NT2/D1 (cell line): ENCODE results near the gene CSTB.
"Not testable (repeated sequence)": the region's sequence is repeated elsewhere in the genome, so short reads cannot be mapped to it uniquely, and the experiment has no call there.

Experiments
- DNase-seq: peaks from one replicate; pipeline ENCODE4 v3.0.0-alpha.2; 2011; ENCODE audit warnings: low read depth, low spot score
- H3K27me3 ChIP-seq: 2 replicates; pipeline ENCODE4 v1.6.0; 2011; ENCODE audit warnings: mild to moderate bottlenecking; ENCODE audit not compliant: insufficient read length, insufficient read depth
- H3K36me3 ChIP-seq: 2 replicates; pipeline ENCODE4 v1.6.1; 2011; ENCODE audit warnings: mild to moderate bottlenecking, low read length, mixed read lengths; ENCODE audit not compliant: insufficient read depth, insufficient read length
- H3K4me1 ChIP-seq: 2 replicates; pipeline ENCODE4 v1.5.1; 2011; ENCODE audit not compliant: insufficient read depth, insufficient read length
- H3K4me3 ChIP-seq: 2 replicates; pipeline ENCODE4 v1.5.1; 2011; ENCODE audit warnings: low read depth; ENCODE audit not compliant: insufficient read length
- H3K9ac ChIP-seq: 2 replicates; pipeline ENCODE4 v1.6.0; 2011; ENCODE audit warnings: low read depth; ENCODE audit not compliant: insufficient read length
- H3K9me3 ChIP-seq: 2 replicates; pipeline ENCODE4 v1.5.1; 2011; ENCODE audit warnings: mild to moderate bottlenecking, low read length; ENCODE audit not compliant: insufficient read depth
- SUZ12 ChIP-seq: IDR thresholded peaks from 2 replicates; pipeline ENCODE4 v1.6.1; 2011; ENCODE audit not compliant: insufficient read length, insufficient read depth; ENCODE audit errors: extremely low read depth
- YY1 ChIP-seq: IDR thresholded peaks from 2 replicates; pipeline ENCODE4 v1.6.1; 2011; ENCODE audit not compliant: insufficient read length, insufficient read depth
- ZNF274 ChIP-seq: IDR thresholded peaks from 2 replicates; pipeline ENCODE4 v1.6.1; 2011; ENCODE audit warnings: mild to moderate bottlenecking, low read depth, low read length

Gene CSTB

GRCh38 chr21:43775795-43776430 is at the start of gene CSTB:
TSS of gene CSTB (minus strand) at chr21:43776308. CDS start at chr21:43776269, 39 bp downstream.
- Histone ChIP-seq H3K36me3 (peaks cover 28% of the 10 kb centered on the region), H3K9ac (peak within 1 kb of the TSS; percentile 93), H3K4me1 (peaks cover 22% of the 10 kb centered on the region), H3K4me3 (peak within 1 kb of the TSS; percentile 85), H3K27me3 (no peaks in the 10 kb centered on the region), H3K9me3 (no peaks in the 10 kb centered on the region)
- TF ChIP-seq SUZ12, result no peak
- TF ChIP-seq YY1, result no peak
- TF ChIP-seq ZNF274, result no peak
- DNase-seq, result peak; percentile 70

- Histone ChIP-seq H3K4me1 (peaks cover 16% of the 10 kb centered on the region), H3K4me3 (no peak overlapping the region), H3K27me3 (no peaks in the 10 kb centered on the region), H3K9me3 (0 out of 2 replicates have a peak, but pooled peaks cover 5% of the 10 kb centered on the region), H3K36me3 (no peaks in the 10 kb centered on the region), H3K9ac (no peak overlapping the region)
- no peak for TF ChIP-seq ZNF274
- TF ChIP-seq SUZ12, result no peak
- no peak for TF ChIP-seq YY1
- no peak for DNase-seq
Measured at GRCh38 chr21:43825242-43825935, 49.3 kb upstream of the CSTB start.

- no peak for DNase-seq
- Histone ChIP-seq H3K4me1 (peaks cover 21% of the 10 kb centered on the region), H3K4me3 (no peak overlapping the region), H3K36me3 (no peaks in the 10 kb centered on the region), H3K27me3 (no peaks in the 10 kb centered on the region), H3K9ac (peak overlapping the region; percentile 0), H3K9me3 (0 out of 2 replicates have a peak, but pooled peaks cover 5% of the 10 kb centered on the region)
- no peak for TF ChIP-seq YY1
- no peak for TF ChIP-seq ZNF274
- no peak for TF ChIP-seq SUZ12
Measured at GRCh38 chr21:43824333-43825241, 48.5 kb upstream of the CSTB start.

- not testable (repeated sequence) for H3K9me3 ChIP-seq, H3K27me3 ChIP-seq, DNase-seq, H3K4me3 ChIP-seq, H3K9ac ChIP-seq, H3K36me3 ChIP-seq
- H3K4me1 ChIP-seq, result peaks cover 24% of the 10 kb centered on the region
Measured at GRCh38 chr21:43822741-43823140, 46.6 kb upstream of the CSTB start.

GRCh38 chr21:43822166-43822565 is 46.1 kb upstream of the CSTB start:
- H3K4me3 ChIP-seq, H3K27me3 ChIP-seq, H3K9ac ChIP-seq, H3K9me3 ChIP-seq, H3K36me3 ChIP-seq, DNase-seq: not testable (repeated sequence)
- H3K4me1 ChIP-seq, result peaks cover 29% of the 10 kb centered on the region

- H3K4me3 ChIP-seq, result no peak overlapping the region
- H3K4me1 ChIP-seq, result peaks cover 24% of the 10 kb centered on the region
- 0 out of 2 replicates have a peak, but pooled peaks cover 5% of the 10 kb centered on the region for H3K9me3 ChIP-seq
- H3K9ac ChIP-seq, result no peak overlapping the region
- no peaks in the 10 kb centered on the region for H3K27me3 ChIP-seq
- H3K36me3 ChIP-seq, result no peaks in the 10 kb centered on the region
- no peak for TF ChIP-seq SUZ12
- no peak for TF ChIP-seq YY1
- no peak for TF ChIP-seq ZNF274
- no peak for DNase-seq
Measured at GRCh38 chr21:43820466-43820865, 44.4 kb upstream of the CSTB start.
